ENCODE data around the gene ATF7.
"Not testable (repeated sequence)": the region's sequence is repeated elsewhere in the genome, so short reads cannot be mapped to it uniquely, and the experiment has no call there.

Gene ATF7

DNA sequence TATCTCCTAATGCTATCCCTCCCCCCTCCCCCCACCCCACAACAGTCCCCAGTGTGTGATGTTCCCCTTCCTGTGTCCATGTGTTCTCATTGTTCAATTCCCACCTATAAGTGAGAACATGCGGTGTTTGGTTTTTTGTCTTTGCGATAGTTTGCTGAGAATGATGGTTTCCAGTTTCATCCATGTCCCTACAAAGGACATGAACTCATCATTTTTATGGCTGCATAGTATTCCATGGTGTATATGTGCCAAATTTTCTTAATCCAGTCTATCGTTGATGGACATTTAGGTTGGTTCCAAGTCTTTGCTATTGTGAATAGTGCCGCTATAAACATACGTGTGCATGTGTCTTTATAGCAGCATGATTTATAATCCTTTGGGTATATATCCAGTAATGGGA, 19.5 kb downstream of the ATF7 start:
- H3K36me3 ChIP-seq (ENCODE audit: control insufficient read depth in 2 of 2, insufficient read depth in 1 of 2, low read length in 2 of 2); POLR2A ChIA-PET; H3K27ac ChIP-seq (ENCODE audit: extremely low read depth, low read depth, low read length); H3K4me1 ChIP-seq (ENCODE audit: control insufficient read depth, insufficient read depth, low read length); H3K9me3 ChIP-seq (ENCODE audit: control insufficient read depth, insufficient read depth, low read depth, low read length); CTCF ChIA-PET; H3K4me3 ChIP-seq (ENCODE audit: low read depth, low read length): not testable (repeated sequence)
- peak; percentile 99 for TF ChIP-seq ZNF146 (tag by site-specific recombination; IDR thresholded peaks at IDR 0.05)

DNA sequence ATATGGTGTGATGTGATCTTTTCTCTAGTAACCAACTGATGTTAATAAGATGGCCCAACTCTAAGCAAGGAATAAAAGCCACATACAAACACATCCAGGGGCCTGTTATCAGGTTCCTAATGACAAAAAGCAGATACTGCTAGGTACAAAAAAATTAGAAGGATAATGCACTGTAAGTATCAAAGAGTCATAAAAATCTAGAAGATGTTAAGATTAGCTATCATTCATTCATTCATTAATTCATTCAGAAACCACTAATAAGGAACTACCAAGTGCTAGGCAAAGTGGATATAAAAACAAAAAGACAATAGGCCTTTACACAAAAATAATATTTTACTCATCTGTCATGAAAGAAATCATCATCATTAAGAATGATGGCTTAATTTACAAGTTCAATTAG, 21.6 kb downstream of the ATF7 start:
- Histone ChIP-seq H3K36me3 (ENCODE audit: control insufficient read depth in 2 of 2, insufficient read depth in 1 of 2, low read length in 2 of 2) (no peaks in the 10 kb centered on the region; a peak in 1 of 3 replicates), H3K9me3 (ENCODE audit: control insufficient read depth, insufficient read depth, low read depth, low read length) (no peaks in the 10 kb centered on the region), H3K4me3 (ENCODE audit: low read depth, low read length) (no peak overlapping the region), H3K4me1 (ENCODE audit: control insufficient read depth, insufficient read depth, low read length) (peaks cover 16% of the 10 kb centered on the region), H3K27ac (ENCODE audit: extremely low read depth, low read depth, low read length) (no peak overlapping the region)
- ChIA-PET POLR2A (no interaction called here), CTCF (interaction anchor here (0.6 kb wide), 2 partner anchors 61 to 74 kb away, joined by 3 read pairs; no protein-coding TSS in a partner anchor)
- TF ChIP-seq ZBTB48 (tag by site-specific recombination; IDR thresholded peaks at IDR 0.05) = no peak
- TF ChIP-seq ZNF24 (tag by site-specific recombination; IDR thresholded peaks at IDR 0.05) = peak; percentile 85

DNA sequence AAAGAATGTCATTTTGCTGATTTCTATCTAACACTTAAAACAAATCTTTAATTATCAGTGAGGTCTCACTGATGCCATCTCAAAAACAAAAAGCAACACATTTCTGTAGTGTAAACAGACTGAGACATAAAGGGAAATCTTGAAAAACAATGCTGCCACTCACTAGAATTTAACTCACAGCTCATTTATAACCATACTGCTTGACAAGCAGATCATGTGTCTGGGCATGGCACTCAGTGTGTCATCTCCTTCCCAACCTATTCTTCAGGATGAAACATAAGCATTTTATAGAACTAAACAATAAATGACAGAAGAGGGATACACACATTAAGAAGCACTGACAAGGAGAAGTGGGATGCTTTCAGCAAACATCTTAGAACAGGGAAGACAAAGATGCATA, 22.4 kb downstream of the ATF7 start:
- H3K36me3 ChIP-seq (ENCODE audit: control insufficient read depth in 2 of 2, insufficient read depth in 1 of 2, low read length in 2 of 2) = no peaks in the 10 kb centered on the region; a peak in 1 of 3 replicates
- H3K4me3 ChIP-seq (ENCODE audit: low read depth, low read length) = no peak overlapping the region
- TF ChIP-seq IKZF3 (tag by site-specific recombination; IDR thresholded peaks at IDR 0.05) (peak; percentile 18; the same call in 1 of the 2 replicates), GLIS1 (tag by site-specific recombination; IDR thresholded peaks at IDR 0.05) (no peak), ZNF366 (tag by site-specific recombination; conservative IDR thresholded peaks at IDR 0.05) (0 out of 2 replicates have a peak, but pooled peaks have one; percentile 21), ZEB2 (tag by site-specific recombination; IDR thresholded peaks at IDR 0.05) (0 out of 2 replicates have a peak, but pooled peaks have one; percentile 32)
- TF ChIP-seq, protein P1, sequence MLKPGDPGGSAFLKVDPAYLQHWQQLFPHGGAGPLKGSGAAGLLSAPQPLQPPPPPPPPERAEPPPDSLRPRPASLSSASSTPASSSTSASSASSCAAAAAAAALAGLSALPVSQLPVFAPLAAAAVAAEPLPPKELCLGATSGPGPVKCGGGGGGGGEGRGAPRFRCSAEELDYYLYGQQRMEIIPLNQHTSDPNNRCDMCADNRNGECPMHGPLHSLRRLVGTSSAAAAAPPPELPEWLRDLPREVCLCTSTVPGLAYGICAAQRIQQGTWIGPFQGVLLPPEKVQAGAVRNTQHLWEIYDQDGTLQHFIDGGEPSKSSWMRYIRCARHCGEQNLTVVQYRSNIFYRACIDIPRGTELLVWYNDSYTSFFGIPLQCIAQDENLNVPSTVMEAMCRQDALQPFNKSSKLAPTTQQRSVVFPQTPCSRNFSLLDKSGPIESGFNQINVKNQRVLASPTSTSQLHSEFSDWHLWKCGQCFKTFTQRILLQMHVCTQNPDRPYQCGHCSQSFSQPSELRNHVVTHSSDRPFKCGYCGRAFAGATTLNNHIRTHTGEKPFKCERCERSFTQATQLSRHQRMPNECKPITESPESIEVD (tag by site-specific recombination; IDR thresholded peaks at IDR 0.05) = peak; percentile 88
- CTCF ChIA-PET = no interaction called here
- H3K27ac ChIP-seq (ENCODE audit: extremely low read depth, low read depth, low read length) = no peak overlapping the region
- no peaks in the 10 kb centered on the region for H3K9me3 ChIP-seq (ENCODE audit: control insufficient read depth, insufficient read depth, low read depth, low read length)
- H3K4me1 ChIP-seq (ENCODE audit: control insufficient read depth, insufficient read depth, low read length) = peaks cover 16% of the 10 kb centered on the region
- POLR2A ChIA-PET = interaction anchor here (0.5 to 0.8 kb wide), 2 partner anchors 10 to 22 kb away, joined by 3 read pairs; partner anchors contain the start of gene ATF7

DNA sequence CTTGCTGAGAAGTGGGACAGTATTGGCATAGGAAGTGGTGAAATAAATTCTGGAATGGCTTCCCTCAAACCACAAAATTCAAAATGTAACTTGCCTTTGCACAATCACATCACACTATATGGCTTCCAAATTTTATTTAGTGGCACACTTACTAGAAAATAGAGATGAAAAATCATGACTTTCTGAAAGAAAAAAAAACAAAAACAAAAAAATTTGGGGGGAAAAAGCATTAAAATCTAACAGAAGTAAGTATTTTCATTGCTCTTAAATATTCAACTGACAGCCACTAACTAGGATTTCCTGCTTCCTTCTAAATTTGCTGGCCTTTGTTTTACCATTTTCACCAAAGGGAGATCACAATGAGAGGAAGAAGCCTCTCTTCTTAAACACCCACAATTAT, 23.0 kb downstream of the ATF7 start:
- peaks cover 16% of the 10 kb centered on the region for H3K4me1 ChIP-seq (ENCODE audit: control insufficient read depth, insufficient read depth, low read length)
- no peak overlapping the region for H3K27ac ChIP-seq (ENCODE audit: extremely low read depth, low read depth, low read length)
- no peak overlapping the region for H3K4me3 ChIP-seq (ENCODE audit: low read depth, low read length)
- H3K36me3 ChIP-seq (ENCODE audit: control insufficient read depth in 2 of 2, insufficient read depth in 1 of 2, low read length in 2 of 2) = no peaks in the 10 kb centered on the region; a peak in 1 of 3 replicates
- CTCF ChIA-PET = interaction anchor here (0.6 kb wide), 1 partner anchor 1552 kb away, joined by 3 read pairs; no protein-coding TSS in a partner anchor
- POLR2A ChIA-PET = interaction anchor here (0.5 to 0.8 kb wide), 2 partner anchors 10 to 23 kb away, joined by 3 read pairs; partner anchors contain the start of gene ATF7
- no peaks in the 10 kb centered on the region for H3K9me3 ChIP-seq (ENCODE audit: control insufficient read depth, insufficient read depth, low read depth, low read length)
- TF ChIP-seq ZNF112 (tag by site-specific recombination; IDR thresholded peaks at IDR 0.05) (no peak), ZNF366 (tag by site-specific recombination; conservative IDR thresholded peaks at IDR 0.05) (no peak), ZNF48 (tag by site-specific recombination; IDR thresholded peaks at IDR 0.05) (no peak), SP2 (tag by site-specific recombination; IDR thresholded peaks at IDR 0.05) (no peak), IKZF3 (tag by site-specific recombination; IDR thresholded peaks at IDR 0.05) (no peak)
- TF ChIP-seq, protein P2, sequence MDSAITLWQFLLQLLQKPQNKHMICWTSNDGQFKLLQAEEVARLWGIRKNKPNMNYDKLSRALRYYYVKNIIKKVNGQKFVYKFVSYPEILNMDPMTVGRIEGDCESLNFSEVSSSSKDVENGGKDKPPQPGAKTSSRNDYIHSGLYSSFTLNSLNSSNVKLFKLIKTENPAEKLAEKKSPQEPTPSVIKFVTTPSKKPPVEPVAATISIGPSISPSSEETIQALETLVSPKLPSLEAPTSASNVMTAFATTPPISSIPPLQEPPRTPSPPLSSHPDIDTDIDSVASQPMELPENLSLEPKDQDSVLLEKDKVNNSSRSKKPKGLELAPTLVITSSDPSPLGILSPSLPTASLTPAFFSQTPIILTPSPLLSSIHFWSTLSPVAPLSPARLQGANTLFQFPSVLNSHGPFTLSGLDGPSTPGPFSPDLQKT (IDR thresholded peaks at IDR 0.05; ENCODE audit: borderline replicate concordance, low read depth, low read length) = no peak

Data from HEK293 (cell line).